Activated effector memory CD4-positive, alpha-beta T cell treated with Interleukin-2 at 50 U/mL for 16 hours (primary cell): ENCODE measurements around the gene BRK1.
"Not testable (repeated sequence)": the region's sequence is repeated elsewhere in the genome, so short reads cannot be mapped to it uniquely, and the experiment has no call there.

ENCODE experiments used
- DNase-seq: peaks from one replicate; pipeline ENCODE4 v3.0.0-alpha.2; 2020

Gene BRK1

DNA sequence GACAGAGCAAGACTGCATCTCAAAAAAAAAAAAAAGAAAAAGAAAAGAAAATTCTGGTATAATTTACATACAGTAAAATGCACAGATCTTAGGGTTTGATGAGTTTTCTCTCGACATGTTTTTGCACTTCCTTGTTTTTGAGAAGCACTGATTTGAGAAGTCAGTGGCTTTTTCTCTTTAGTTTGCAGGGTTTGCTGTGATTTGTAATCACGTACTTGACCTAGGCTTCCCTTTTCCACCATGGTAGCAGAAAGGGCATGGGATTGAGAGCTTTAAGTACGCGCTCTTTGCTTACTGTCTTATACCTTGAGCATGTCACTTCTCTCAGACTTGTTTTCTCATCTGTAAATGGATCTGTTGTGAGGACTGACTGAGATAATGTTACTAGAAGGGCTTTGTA is 30.2 kb downstream of the BRK1 start:
- DNase-seq = no peak

DNA sequence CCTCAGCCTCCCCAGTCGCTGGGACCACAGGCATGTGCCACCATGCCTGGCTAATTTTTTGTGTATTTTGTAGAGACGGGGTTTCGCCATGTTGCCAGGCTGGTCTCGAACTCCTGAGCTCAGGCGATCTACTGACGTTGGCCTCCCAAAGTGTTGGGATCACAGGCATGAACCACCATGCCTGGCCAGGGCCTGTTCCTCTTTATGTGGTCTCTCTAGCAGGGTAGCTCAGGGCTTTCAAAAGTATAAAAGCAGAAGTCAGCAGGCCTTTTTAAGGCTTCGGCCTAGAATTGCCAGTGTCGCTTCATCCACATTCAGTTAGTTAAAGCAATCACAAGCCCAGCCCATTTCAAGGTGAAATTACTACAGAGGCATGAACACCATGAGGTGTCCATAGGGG is 33.8 kb downstream of the BRK1 start:
- no peak for DNase-seq

DNA sequence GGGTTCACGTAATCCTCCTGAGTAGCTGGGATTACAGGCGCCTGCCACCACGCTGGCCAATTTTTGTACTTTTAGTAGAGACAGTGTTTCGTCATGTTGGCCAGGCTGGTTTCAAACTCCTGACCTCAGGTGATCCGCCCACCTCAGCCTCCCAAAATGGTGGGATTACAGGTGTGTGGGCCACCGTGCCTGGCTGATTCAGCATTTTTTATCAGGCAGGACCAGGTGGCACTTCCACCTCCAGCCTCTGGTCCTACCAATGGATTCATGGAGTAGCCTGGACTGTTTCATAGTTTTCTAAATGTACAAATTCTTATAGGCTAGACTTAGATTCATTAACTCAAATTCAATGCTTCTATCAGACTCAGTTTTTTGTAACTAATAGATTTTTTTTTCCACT is 35.5 kb downstream of the BRK1 start:
- DNase-seq = no peak

DNA sequence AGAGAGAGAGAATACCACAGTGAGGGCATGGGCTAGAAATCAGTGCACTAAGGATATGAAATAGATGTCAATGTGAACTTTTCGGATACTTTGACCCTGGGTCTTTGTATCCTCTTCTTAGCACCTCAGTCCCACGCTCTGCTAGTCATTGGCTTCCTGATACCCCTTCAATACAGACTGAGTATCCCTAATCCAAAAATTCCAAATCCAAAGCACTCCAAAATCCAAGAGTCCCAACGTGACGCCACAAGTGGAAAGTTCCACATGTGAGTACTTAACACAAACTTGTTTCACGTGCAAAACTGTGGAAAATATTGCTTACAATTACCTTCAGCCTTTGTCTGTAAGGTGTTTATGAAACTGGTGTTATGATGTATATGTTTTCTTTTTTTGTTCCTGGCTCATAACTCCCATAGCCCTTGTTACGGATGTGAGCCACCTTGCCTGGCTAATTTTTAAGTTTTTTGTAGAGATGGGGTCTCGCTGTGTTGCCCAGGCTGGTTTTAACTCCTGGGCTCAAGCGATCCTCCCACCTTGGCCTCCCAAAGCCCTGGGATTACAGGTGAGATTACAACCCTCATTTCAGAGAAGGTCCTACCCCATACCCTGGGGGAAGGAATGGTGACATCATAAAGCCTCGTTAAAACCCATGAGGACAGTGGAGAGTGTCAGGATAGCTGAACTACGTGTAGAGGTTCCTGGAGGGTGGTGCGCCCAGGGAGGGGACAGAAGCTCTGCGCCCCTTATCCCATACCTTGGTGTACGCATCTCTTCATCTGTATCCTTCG is 39.1 kb downstream of the BRK1 start:
- DNase-seq = no peak

DNA sequence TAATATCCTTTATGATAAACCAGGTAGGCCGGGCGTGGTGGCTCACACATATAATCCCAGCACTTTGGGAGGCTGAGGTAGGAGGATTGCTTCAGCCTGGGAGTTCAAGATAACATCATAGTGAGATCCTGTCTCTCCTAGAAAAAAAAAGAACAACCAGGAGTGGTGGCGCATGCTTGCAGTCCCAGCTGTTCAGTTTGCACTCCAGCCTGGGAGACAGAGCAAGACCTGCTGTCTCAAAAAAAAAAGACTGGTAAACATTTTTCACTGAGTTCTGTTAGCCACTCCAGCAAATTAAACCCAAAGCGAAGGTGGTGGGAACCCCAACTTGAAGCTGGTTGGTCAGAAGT is 39.6 kb downstream of the BRK1 start:
- DNase-seq = no peak

DNA sequence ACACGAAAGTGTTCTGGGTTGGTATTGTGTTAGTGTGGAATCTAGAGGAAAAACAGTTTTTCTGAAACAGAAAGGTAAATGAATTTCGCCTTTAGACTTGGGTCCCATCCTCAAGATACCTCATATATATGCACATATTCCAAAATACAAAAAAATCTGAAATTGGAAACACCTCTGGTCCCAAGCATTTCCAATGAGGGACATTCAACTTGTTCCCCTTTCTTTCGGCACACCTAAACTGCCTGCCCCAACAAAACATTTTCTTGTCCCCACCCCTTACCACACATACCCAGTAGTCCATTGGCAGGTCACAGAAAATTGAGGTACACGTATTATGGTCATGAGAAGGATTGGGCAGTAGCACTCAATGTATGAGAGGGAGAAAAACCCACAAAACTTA is 40.2 kb downstream of the BRK1 start:
- DNase-seq = no peak

DNA sequence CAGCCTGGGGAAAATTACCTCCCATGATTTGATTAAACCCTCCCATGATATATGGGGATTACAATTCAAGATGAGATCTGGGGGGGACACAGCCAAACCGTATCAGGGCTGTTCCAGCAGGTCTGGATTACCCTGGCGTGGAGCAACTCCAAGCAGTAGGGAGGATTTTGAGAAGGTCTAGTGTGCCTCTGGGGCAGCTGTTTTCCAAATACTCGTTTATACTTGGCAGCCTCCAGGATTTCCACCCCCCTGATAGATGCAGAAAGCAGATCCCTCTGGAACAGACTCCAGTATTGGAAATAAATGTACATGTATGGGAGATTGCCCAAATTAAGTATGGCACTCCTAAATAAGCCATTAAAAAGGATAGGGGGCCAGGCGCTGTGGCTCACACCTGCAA is 41.6 kb downstream of the BRK1 start:
- DNase-seq = no peak

DNA sequence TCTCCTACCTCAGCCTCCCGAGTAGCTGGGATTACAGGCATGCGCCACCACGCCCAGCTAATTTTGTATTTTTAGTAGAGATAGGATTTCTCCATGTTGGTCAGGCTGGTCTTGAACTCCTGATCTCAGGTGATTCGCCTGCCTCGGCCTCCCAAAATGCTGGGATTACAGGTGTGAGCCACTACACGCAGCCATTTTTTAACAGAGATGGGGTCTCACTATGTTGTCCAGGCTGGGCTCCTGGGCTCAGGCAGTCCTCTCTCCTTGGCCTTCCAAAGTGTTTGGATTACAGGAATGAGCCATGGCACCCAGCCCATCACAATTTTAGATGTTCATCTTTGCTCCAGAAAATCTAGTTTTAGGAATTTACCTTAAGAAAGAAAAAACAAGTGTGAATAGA is 43.1 kb downstream of the BRK1 start:
- DNase-seq = not testable (repeated sequence)

DNA sequence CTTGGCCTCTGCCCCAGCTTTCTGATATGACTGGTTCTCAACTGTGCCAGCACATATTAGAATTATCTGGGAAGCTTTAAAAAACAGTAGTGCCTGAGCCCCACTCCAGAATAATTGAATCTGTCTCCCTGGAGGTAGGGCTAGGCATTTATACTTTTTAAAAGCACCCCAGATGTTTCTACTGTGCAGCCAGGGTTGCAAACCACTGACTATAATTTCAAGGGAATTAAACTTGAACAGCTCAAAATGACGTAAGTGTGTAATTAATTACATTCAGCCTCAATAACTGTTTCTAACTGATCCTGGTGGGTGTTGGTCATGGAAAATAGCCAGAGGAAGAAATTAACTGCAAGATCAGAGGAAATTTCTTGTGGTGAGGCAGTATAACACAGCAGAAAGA is 44.9 kb downstream of the BRK1 start:
- no peak for DNase-seq

DNA sequence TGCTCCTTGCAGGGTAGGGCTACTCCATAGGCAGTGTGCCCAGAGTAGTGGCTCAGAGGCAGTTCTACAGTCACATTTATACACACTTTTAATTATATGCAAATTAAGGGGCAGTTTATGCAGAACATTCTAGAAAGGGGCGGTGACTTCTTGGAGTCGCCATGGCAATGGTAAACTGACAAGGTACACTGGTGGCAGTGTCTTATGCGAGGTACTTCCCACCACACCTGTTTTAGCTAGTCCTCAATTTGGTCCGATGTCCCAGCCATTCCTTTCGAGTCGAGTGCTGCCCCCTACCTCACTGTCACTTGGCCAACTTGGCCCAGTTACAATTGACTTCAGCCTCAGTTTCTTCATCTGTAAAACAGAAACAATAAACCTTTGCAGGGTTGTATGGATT is 45.5 kb downstream of the BRK1 start:
- no peak for DNase-seq

DNA sequence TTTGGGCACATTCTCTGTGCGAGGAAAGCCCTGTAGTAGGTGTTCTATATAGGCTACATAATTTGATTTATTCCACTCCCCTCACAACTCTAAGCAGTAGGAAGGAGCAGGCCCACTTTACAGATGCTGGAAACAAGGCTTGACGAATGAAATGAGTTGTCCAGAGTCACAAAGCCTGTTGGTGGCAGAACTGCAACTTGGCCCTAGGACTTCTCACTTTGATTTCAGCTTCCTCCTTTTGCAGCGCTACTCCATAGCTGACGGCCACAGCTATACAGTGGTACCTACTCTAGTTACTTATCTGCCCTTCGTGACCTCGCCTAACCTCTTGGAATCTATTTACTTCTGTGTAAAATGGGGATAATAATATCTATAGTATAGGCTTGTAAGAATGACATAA is 46.7 kb downstream of the BRK1 start:
- DNase-seq = no peak

DNA sequence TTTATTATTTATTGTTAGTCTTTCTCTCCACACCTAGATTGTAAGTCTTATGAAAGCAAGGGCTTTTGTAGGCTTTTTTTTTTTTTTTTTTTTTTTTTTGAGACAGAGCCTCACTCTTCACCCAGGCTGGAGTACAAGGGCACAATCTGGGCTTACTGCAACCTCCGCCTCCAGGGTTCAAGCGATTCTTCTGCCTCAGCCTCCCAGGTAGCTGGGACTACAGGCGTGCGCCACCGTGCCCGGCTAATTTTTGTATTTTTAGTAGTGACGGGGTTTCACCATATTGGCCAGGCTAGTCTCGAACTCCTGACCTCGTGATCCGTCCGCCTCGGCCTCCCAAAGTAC is 48.7 kb downstream of the BRK1 start:
- not testable (repeated sequence) for DNase-seq

DNA sequence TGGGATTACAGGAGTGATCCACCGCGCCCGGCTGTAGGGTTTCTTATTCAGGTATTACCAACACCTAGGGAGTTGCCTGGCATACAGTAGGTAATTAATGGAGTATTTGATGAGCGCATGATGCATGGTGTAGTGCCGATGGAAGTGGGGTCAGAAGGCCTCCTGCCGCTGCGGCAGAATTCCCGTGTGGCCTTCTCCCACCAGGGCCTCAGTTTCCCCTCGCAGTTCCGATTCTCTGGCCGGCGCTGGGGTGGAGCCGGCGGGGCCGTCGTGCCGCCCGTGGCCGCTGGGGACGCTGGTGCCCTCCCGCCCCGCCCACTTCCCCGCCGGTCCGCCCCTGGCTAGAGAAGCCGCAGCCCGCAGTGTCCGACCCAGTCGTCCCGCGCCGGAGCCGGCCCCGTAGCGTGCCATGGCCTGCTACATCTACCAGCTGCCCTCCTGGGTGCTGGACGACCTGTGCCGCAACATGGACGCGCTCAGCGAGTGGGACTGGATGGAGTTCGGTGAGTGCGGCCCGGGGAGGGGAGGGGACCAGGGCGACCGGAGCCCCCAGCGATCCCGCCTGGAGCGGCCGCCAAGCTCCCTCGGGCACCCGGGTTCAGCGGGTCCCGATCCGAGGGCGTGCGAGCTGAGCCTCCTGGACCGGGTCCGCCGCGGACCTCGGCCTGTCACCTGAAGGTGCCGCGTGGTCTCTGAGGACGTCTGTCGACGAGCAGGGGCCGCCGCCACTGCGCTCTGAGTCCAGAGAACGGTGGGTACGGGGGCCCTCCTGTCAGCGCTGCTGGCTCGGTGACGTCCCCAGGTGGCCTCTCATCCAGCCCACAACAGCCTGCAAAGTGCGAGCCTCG is 49.3 kb downstream of the BRK1 start, which contains the start of gene IRAK2:
TSS of gene IRAK2 (plus strand) at position 374 of the 848 bp plus-strand sequence. CDS start at position 410, 36 bp downstream.
- DNase-seq = peak; percentile 44

DNA sequence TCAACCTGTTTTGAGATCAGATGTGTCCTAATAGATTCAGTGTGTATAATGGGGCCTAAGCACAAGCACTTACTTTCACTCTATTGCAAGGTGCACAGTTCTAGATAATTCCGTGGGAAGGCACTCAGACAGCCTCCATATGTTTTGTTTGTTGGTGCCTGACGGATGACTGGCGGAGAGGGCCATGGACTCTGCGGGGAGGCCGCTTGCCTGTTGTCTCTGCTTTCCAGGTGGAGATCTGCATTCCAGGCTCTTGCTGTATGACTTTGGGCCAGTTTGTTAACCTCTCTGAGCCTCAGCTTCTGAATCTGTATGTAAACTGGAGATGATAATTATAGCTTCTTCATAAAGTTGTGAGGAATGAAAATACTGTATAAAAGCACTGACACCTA is 50.7 kb downstream of the BRK1 start:
- DNase-seq = no peak

DNA sequence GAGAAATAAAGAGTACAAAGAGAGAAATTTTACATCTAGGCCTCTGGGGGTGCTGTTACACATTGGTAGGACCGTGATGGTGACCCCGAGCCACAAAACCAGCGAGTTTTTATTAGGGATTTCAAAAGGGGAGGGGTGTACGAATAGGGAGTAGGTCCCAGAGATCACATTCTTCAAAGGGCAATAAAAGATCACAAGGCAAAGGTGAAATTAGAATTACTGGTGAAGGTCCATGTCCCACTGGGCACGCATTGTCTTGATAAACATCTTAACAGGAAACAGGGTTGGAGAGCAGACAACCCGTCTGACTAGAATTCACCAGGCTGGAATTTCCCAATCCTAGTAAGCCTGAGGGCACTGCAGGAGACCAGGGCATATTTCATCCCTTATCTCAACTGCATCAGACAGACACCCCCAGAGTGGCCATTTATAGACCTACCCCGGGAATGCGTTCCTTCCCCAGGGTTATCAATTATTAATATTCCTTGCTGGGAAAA is 53.6 kb downstream of the BRK1 start:
- DNase-seq = no peak

DNA sequence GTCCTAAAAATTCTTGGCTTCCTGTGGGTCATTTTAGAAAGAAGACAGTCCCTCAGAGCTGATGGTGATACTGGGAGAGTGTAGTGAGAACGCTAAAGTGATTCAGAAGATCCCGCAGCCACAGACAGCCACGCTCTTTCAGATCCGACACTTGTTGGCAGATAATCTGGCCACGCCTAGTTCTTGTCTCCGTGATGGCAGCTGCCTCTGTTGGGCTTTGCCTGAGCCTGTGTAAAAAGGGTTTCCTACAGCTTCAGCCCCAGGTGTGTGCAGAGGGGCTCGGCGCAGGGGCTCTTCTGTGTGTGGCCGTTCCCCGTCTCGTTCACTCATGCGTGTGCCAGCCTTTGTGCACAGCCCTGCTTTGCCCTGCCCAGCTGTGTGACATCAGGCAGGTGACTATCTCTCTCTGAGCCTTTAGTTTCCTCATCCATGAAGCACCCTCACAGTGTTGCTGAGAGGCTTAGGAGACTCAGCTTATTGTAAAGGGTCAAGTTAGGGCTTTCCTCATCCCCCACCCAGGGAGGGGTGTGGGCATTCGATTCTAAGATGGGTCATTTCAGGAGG is 55.5 kb downstream of the BRK1 start:
- no peak for DNase-seq

DNA sequence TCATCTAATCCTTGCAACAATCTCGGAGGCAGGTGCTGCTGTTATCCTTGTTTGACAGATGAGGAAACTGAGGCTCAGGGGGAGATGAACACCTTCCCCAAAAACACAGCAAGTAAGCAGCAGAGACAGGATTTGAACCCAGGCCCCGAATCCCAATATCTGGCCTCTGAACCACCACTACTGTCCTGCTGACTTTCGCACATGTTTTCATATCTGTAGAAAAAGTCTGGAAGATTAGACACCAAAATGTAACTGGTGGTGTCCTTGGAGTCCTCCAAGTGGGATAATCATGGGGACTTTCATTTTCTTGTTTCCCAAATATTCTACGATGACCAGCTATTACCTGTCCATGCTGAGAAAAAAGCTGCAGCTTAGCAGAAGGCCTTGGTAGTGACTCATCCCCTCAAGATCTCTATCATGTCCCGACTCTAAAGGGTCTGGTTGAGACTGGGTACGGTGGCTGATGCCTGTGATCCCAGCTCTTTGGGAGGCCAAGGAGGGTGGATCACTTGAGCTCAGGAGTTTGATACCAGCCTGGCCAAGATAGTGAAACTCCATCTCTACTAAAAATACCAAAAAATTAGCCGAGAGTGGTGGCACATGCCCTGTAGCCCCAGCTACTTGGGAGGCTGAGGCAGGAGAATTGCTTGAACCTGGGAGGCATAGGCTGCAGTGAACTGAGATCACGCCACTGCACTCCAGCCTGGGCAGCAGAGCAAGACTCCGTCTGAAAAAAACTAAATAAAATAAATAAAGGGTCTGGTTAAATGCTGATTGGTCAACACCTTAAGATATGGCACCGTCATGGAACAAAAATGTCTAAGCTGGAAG is 57.8 kb downstream of the BRK1 start:
- DNase-seq = no peak

DNA sequence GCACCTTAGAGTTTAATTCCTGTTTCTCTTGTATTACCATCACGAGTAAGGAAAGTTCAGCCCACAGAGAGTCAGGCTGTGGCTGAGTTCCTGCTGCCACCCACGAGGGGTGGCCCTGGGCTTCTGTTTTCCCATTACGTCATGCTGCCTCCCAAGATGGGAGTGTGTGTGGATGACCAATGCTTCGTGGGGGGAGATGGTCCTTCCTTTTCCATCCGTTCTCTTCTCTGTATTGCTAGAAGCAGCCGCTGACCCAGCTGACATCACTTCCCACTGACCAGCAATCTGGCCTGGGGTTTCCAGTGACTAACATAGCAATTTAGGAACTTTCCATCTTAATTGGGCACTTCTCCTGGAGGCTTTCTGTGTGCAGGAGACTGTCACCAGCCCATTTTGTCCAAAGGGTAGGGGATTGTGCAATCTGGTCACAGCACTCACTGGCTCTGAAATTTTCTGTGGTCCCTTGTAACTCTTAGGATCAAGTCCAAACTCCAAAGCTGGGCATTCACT is 58.5 kb downstream of the BRK1 start:
- DNase-seq = no peak

DNA sequence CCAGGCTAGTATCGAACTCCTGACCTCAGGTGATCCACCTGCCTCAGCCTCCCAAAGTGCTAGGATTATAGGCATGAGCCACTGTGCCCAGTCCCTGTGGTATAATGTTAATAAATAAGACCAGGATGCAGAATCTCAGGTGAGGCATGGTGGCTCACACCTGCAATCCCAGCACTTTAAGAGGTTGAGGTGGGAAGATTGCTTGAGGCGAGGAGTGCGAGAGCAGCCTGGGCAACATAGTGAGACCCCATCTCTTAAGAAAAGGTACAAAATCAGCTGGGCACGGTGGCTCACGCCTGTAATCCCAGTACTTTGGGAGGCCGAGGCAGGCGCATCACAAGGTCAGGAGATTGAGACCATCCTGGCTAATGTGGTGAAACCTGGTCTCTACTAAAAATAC is 59.9 kb downstream of the BRK1 start:
- DNase-seq = not testable (repeated sequence)

DNA sequence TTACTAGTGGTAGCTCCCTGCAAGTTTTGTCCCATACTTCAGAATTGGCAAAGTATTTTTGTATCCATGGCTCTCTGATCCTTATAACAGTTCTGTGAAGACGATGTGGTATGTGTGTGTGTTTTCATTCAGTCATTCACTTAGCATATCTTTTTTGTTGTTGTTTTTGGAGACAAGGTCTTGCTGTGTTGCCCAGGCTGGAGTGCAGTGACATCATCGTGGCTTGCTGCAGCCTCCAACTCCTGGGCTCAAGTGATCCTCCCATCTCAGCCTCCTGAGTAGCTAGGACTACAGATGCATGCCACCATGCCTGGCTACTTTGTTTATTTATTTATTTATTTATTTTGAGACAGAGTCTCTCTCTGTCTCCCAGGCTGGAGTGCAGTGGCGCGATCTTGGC is 60.7 kb downstream of the BRK1 start:
- not testable (repeated sequence) for DNase-seq
